HCT116 (cell line): ENCODE results near the gene PLVAP. TPM values are rescaled to one million over a fixed set of nuclear protein-coding genes. Genes with fewer than 3 reads are reported as not detected.

Experiments used
- ATAC-seq: fragments of 200-7000 bp; cut with Tn5 transposase; 2 replicates; pipeline ENCODE4 v1.9.1; 2020; ENCODE audit warnings: mild to moderate bottlenecking, moderate library complexity
- BruUV-seq: library from RNA; stranded (reverse); fragments of 400-500 nt; replicated peaks from 2 replicates; lab custom pipeline; 2021; lab: Mats Ljungman, UMichigan
- CTCF ChIA-PET: fragments of 300-600 bp; sonication (Branson Sonifier 250); formaldehyde crosslinking; loops from one replicate; lab custom pipeline; 2021; ENCODE audit warnings: antibody characterized with exemption; lab: Charles Lee
- POLR2A ChIA-PET: fragments of 300-600, 350-600 bp; sonication (Branson Sonifier 250); formaldehyde crosslinking; loops from one replicate; lab custom pipeline; 2021; ENCODE audit warnings: antibody characterized with exemption; lab: Charles Lee
- RAD21 ChIA-PET, 2 experiments: fragments of 300-600 bp; sonication (Branson Sonifier 250); formaldehyde crosslinking; loops; one replicate each; lab custom pipeline; 2023; ENCODE audit warnings: low total read pairs in 2 of 2; ENCODE audit not compliant: uncharacterized antibody in 2 of 2, unreplicated experiment in 2 of 2, low non-redundant PET in 1 of 2; lab: Charles Lee
- DNase-seq: peaks from one replicate; pipeline ENCODE4 v3.0.0-alpha.2; 2010; ENCODE audit warnings: low read depth, low spot score
- H2AFZ ChIP-seq: fragments of 200-600 bp; shearing (Covaris generic), sonication (generic); 2 replicates; pipeline ENCODE4 v1.6.1; 2017; ENCODE audit warnings: low read depth, mixed run types, mixed read lengths, antibody characterized with exemption, low read length; ENCODE audit not compliant: poor library complexity, severe bottlenecking
- H3K27ac ChIP-seq: 2 replicates; pipeline ENCODE4 v1.5.1; 2012; ENCODE audit warnings: low read depth, low read length
- H3K27me3 ChIP-seq: fragments of 200-600 bp; sonication (generic); 2 replicates; pipeline ENCODE4 v1.6.1; 2016; ENCODE audit warnings: mixed run types, low read length, mixed read lengths; ENCODE audit not compliant: insufficient read depth
- H3K36me3 ChIP-seq, 2 experiments: fragments of 200-500 bp in 1 of 2; fragments of 200-600 bp in 1 of 2; sonication (Bioruptor generic) in 1 of 2; sonication (generic) in 1 of 2; 2 replicates each; pipeline versions ENCODE4 v1.5.1 to v1.6.1; 2014 to 2016; ENCODE audit warnings: low read length in 2 of 2, inconsistent platforms in 1 of 2, mixed read lengths in 1 of 2, mixed run types in 1 of 2; ENCODE audit not compliant: insufficient read depth in 2 of 2, control insufficient read depth in 1 of 2
- H3K4me1 ChIP-seq, 2 experiments: fragments of 200-600 bp in 1 of 2; sonication (generic) in 1 of 2; 2 replicates each; pipeline versions ENCODE4 v1.5.1 to v1.6.1; 2012 to 2017; ENCODE audit warnings: low read length in 2 of 2, inconsistent platforms in 1 of 2, mild to moderate bottlenecking in 1 of 2, mixed read lengths in 1 of 2, mixed run types in 1 of 2, moderate library complexity in 1 of 2; ENCODE audit not compliant: insufficient read depth in 2 of 2, control insufficient read depth in 1 of 2
- H3K4me2 ChIP-seq: fragments of 200-600 bp; sonication (generic); 2 replicates; pipeline ENCODE4 v1.6.1; 2017; ENCODE audit warnings: mixed run types, low read length, mixed read lengths
- H3K4me3 ChIP-seq, 2 experiments: fragments of 200-600 bp in 1 of 2; sonication (generic) in 1 of 2; replicated peaks in 1 of 2; 2 replicates each; pipeline ENCODE4 v1.5.1; 2011 to 2016; ENCODE audit warnings: low read length in 2 of 2, control low read depth in 1 of 2, low read depth in 1 of 2, mild to moderate bottlenecking in 1 of 2, mixed read lengths in 1 of 2, mixed run types in 1 of 2
- H3K79me2 ChIP-seq: fragments of 200-600 bp; sonication (generic); 2 replicates; pipeline ENCODE4 v1.6.1; 2017; ENCODE audit warnings: mild to moderate bottlenecking, mixed run types, low read length, moderate library complexity, mixed read lengths; ENCODE audit not compliant: insufficient read depth
- H3K9ac ChIP-seq: fragments of 200-600 bp; sonication (generic); 2 replicates; pipeline ENCODE4 v1.6.1; 2016; ENCODE audit warnings: low read length, mixed read lengths
- H3K9me2 ChIP-seq: fragments of 200-600 bp; sonication (generic), shearing (Covaris generic); 2 replicates; pipeline ENCODE4 v1.6.1; 2017; ENCODE audit warnings: mixed run types, mild to moderate bottlenecking, moderate library complexity; ENCODE audit not compliant: insufficient read depth
- H3K9me3 ChIP-seq, 2 experiments: fragments of 200-500 bp in 1 of 2; fragments of 200-600 bp in 1 of 2; sonication (Bioruptor generic) in 1 of 2; sonication (generic) in 1 of 2; 2 replicates each; pipeline ENCODE4 v1.6.1; 2014 to 2017; ENCODE audit warnings: low read length in 2 of 2, mixed read lengths in 2 of 2, inconsistent platforms in 1 of 2, low read depth in 1 of 2, mild to moderate bottlenecking in 1 of 2, mixed run types in 1 of 2, moderate library complexity in 1 of 2; ENCODE audit not compliant: control insufficient read depth in 1 of 2, insufficient read depth in 1 of 2
- H4K20me1 ChIP-seq: fragments of 200-600 bp; sonication (generic), shearing (Covaris generic); 2 replicates; pipeline ENCODE4 v1.6.1; 2017; ENCODE audit warnings: mixed run types, mild to moderate bottlenecking, moderate library complexity; ENCODE audit not compliant: insufficient read depth
- CEBPB ChIP-seq: IDR thresholded peaks from 2 replicates; pipeline ENCODE4 v1.6.1; 2012; ENCODE audit warnings: low read depth
- ELF1 ChIP-seq: IDR thresholded peaks from 2 replicates; pipeline ENCODE4 v1.6.1; 2012; ENCODE audit warnings: low read depth, borderline replicate concordance
- FOSL1 ChIP-seq: IDR thresholded peaks from 2 replicates; pipeline ENCODE4 v1.6.1; 2012; ENCODE audit warnings: low read depth
- POLR2A ChIP-seq: IDR thresholded peaks from 2 replicates; pipeline ENCODE4 v1.7.0; 2011; ENCODE audit warnings: borderline replicate concordance; ENCODE audit not compliant: insufficient read depth, insufficient read length; ENCODE audit errors: extremely low read depth
- SIN3A ChIP-seq: IDR thresholded peaks from 2 replicates; pipeline ENCODE4 v1.6.1; 2012; ENCODE audit warnings: low read depth
- SRF ChIP-seq: IDR thresholded peaks from 2 replicates; pipeline ENCODE4 v1.6.1; 2012; ENCODE audit warnings: low read depth
- YY1 ChIP-seq: IDR thresholded peaks from 2 replicates; pipeline ENCODE4 v1.6.1; 2011; ENCODE audit warnings: low read length, low read depth, moderate library complexity, mild to moderate bottlenecking; ENCODE audit not compliant: insufficient replicate concordance; ENCODE audit errors: extremely low read depth
- ZNF274 ChIP-seq: fragments of 200-500 bp; sonication (Bioruptor generic); IDR thresholded peaks from 2 replicates; pipeline ENCODE4 v1.6.1; 2014; ENCODE audit warnings: mild to moderate bottlenecking, low read depth, low read length, inconsistent platforms
- intact Hi-C: fragments of 100-400 bp; cut with micrococcal nuclease; formaldehyde crosslinking; loops from 2 replicates; pipeline ENCODE4 v1.10.0; 2022
- total RNA-seq: library from RNA; stranded (reverse); gene quantifications from one replicate; pipeline ENCODE4 v1.2.1, GENCODE V29; 2021; ENCODE audit not compliant: unreplicated experiment
- TF ChIP-seq, protein P1 (sequence below): IDR thresholded peaks from 2 replicates; pipeline ENCODE4 v1.6.1; 2012
- TF ChIP-seq, protein P2 (sequence below): IDR thresholded peaks from 2 replicates; pipeline ENCODE4 v1.6.1; 2012; ENCODE audit warnings: low read depth
- TF ChIP-seq, protein P3 (sequence below): IDR thresholded peaks from 2 replicates; pipeline ENCODE4 v1.6.1; 2011; ENCODE audit warnings: mild to moderate bottlenecking, low read length, moderate library complexity; ENCODE audit not compliant: insufficient replicate concordance; ENCODE audit errors: extremely low read depth

The PLVAP gene
- total RNA-seq, 1 experiment from 2014 or later, result 0.47 TPM

DNA sequence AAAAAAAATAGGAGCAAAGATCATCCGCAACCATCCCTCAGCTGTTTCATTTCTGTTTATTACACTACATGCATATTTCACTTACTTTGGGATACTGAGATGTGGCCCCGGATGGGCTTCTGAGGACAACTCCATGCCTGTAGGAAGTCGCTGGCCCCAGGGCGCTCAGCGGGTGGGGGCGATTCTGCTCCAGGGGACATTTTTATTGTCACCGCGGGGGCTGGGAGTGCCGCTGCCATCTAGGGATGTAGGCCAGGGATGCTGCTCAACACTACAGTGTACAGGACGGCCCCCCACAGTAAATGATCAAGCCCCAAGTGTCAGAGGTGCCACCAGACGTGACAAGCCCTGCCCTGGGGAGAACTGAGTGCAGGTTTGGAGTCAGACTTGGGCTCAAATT lies 34.7 kb upstream of the PLVAP start:
- peaks cover under 1 to 8% of the 10 kb centered on the region in 2 experiments; a peak in 3 of 4 replicates for H3K4me1 ChIP-seq
- ATAC-seq (no peak), DNase-seq (no peak)
- no peak overlapping the region for H2AFZ ChIP-seq
- H3K27me3 ChIP-seq, result no peaks in the 10 kb centered on the region
- H3K4me2 ChIP-seq, result no peak overlapping the region
- BruUV-seq, result no TSS peak
- H3K9me2 ChIP-seq, result no peaks in the 10 kb centered on the region
- no peaks in the 10 kb centered on the region for H3K79me2 ChIP-seq
- H3K4me3 ChIP-seq, result no peak overlapping the region
- TF ChIP-seq, protein P1, sequence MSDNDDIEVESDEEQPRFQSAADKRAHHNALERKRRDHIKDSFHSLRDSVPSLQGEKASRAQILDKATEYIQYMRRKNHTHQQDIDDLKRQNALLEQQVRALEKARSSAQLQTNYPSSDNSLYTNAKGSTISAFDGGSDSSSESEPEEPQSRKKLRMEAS, result no peak
- TF ChIP-seq YY1 (no peak), CEBPB (no peak), ELF1 (no peak), FOSL1 (no peak)
- no peak overlapping the region for H3K9ac ChIP-seq
- no peak overlapping the region for H3K27ac ChIP-seq
- RAD21 ChIA-PET, result no interaction called here
- no peaks in the 10 kb centered on the region for H4K20me1 ChIP-seq
- POLR2A ChIA-PET, result no interaction called here
- CTCF ChIA-PET, result no interaction called here
- H3K9me3 ChIP-seq, result no peaks in the 10 kb centered on the region
- no peaks in the 10 kb centered on the region for H3K36me3 ChIP-seq
- intact Hi-C loops, result no loop called here

DNA sequence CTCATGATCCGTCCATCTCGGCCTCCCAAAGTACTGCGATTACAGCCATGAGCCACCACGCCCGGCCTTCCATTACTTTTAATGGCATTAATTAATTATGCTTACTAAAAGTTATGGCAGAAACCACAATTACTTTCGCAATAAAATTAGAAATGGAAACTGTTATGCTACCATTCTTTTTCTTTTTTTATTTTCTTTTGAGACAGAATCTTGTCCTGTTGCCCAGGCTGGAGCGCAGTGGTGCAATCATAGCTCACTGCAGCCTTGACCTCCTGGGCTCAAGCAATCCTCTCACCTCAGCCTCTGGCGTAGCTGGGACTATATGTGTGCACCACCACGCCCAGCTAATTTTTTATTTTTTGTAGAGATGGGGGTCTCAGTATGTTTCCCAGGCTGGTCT lies 32.8 kb upstream of the PLVAP start:
- no TSS peak for BruUV-seq
- RAD21 ChIA-PET, result no interaction called here
- POLR2A ChIA-PET, result interaction anchor here (0.7 to 1.3 kb wide), 3 partner anchors 9 to 522 kb away, joined by 3 to 4 read pairs (median 4); partner anchors contain the start of gene MVB12A
- no peak overlapping the region for H3K4me2 ChIP-seq
- H2AFZ ChIP-seq, result no peak overlapping the region
- H3K4me1 ChIP-seq, result peaks cover 4 to 25% of the 10 kb centered on the region in 2 experiments; a peak in 3 of 4 replicates
- no peak overlapping the region for H3K4me3 ChIP-seq
- no peaks in the 10 kb centered on the region for H3K79me2 ChIP-seq
- no peak overlapping the region for H3K27ac ChIP-seq
- CTCF ChIA-PET, result no interaction called here
- DNase-seq (no peak), ATAC-seq (no peak)
- H3K9me2 ChIP-seq, result no peaks in the 10 kb centered on the region
- no peaks in the 10 kb centered on the region for H3K36me3 ChIP-seq
- H3K9ac ChIP-seq, result no peak overlapping the region
- H3K9me3 ChIP-seq, result no peaks in the 10 kb centered on the region
- no peaks in the 10 kb centered on the region for H4K20me1 ChIP-seq
- TF ChIP-seq, protein P2, sequence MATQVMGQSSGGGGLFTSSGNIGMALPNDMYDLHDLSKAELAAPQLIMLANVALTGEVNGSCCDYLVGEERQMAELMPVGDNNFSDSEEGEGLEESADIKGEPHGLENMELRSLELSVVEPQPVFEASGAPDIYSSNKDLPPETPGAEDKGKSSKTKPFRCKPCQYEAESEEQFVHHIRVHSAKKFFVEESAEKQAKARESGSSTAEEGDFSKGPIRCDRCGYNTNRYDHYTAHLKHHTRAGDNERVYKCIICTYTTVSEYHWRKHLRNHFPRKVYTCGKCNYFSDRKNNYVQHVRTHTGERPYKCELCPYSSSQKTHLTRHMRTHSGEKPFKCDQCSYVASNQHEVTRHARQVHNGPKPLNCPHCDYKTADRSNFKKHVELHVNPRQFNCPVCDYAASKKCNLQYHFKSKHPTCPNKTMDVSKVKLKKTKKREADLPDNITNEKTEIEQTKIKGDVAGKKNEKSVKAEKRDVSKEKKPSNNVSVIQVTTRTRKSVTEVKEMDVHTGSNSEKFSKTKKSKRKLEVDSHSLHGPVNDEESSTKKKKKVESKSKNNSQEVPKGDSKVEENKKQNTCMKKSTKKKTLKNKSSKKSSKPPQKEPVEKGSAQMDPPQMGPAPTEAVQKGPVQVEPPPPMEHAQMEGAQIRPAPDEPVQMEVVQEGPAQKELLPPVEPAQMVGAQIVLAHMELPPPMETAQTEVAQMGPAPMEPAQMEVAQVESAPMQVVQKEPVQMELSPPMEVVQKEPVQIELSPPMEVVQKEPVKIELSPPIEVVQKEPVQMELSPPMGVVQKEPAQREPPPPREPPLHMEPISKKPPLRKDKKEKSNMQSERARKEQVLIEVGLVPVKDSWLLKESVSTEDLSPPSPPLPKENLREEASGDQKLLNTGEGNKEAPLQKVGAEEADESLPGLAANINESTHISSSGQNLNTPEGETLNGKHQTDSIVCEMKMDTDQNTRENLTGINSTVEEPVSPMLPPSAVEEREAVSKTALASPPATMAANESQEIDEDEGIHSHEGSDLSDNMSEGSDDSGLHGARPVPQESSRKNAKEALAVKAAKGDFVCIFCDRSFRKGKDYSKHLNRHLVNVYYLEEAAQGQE, result no peak
- TF ChIP-seq SIN3A (no peak), ELF1 (no peak), SRF (no peak), POLR2A (no peak), ZNF274 (no peak)
- TF ChIP-seq, protein P3, sequence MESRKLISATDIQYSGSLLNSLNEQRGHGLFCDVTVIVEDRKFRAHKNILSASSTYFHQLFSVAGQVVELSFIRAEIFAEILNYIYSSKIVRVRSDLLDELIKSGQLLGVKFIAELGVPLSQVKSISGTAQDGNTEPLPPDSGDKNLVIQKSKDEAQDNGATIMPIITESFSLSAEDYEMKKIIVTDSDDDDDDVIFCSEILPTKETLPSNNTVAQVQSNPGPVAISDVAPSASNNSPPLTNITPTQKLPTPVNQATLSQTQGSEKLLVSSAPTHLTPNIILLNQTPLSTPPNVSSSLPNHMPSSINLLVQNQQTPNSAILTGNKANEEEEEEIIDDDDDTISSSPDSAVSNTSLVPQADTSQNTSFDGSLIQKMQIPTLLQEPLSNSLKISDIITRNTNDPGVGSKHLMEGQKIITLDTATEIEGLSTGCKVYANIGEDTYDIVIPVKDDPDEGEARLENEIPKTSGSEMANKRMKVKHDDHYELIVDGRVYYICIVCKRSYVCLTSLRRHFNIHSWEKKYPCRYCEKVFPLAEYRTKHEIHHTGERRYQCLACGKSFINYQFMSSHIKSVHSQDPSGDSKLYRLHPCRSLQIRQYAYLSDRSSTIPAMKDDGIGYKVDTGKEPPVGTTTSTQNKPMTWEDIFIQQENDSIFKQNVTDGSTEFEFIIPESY, result no peak
- intact Hi-C loops, result no loop called here
- no peaks in the 10 kb centered on the region for H3K27me3 ChIP-seq
